HepG2 (cell line): Measurements from ENCODE around the gene DSG4. TPM values are rescaled to one million over a fixed set of nuclear protein-coding genes. Genes with fewer than 3 reads are reported as not detected.

Experiments used
- ATAC-seq: fragments of 200-7000 bp; cut with Tn5 transposase; 3 replicates; pipeline ENCODE4 v1.9.1; 2020; ENCODE audit warnings: mild to moderate bottlenecking, moderate library complexity
- BruUV-seq: library from RNA; stranded (reverse); fragments of 400-500 nt; replicated peaks from 2 replicates; lab custom pipeline; 2021; lab: Mats Ljungman, UMichigan
- CTCF ChIA-PET: fragments of 300-600 bp; formaldehyde crosslinking; extraction: SDS; loops from one replicate; lab custom pipeline; 2021; ENCODE audit warnings: low total read pairs, inconsistent platforms, low intra/inter-chr PET ratio; lab: Yijun Ruan, JAX
- POLR2A ChIA-PET: fragments of 350-600 bp; sonication (Branson Sonifier 250); formaldehyde crosslinking; loops from one replicate; lab custom pipeline; 2020; ENCODE audit warnings: antibody characterized with exemption, inconsistent platforms; lab: Yijun Ruan, JAX
- DNase-seq: peaks from one replicate; pipeline ENCODE4 v3.0.0-alpha.2; 2015; ENCODE audit warnings: low spot score
- FAIRE-seq: peaks from 3 replicates; lab custom pipeline; 2011; peaks lifted over from hg19 to GRCh38; lab: Jason Lieb, UNC
- H2AFZ ChIP-seq: one replicate; pipeline ENCODE4 v1.6.1; 2011; ENCODE audit warnings: low read length, inconsistent platforms
- H3K27ac ChIP-seq: fragments of 300-600 bp; 3 replicates; pipeline ENCODE4 v1.8.0; 2011; ENCODE audit warnings: mixed run types, mild to moderate bottlenecking, mixed read lengths, low read length, inconsistent platforms; ENCODE audit not compliant: insufficient read depth; ENCODE audit errors: extremely low read length
- H3K27me3 ChIP-seq, 2 experiments: fragments of 200-600 bp in 1 of 2; 2 replicates in 1 of 2; 3 replicates in 1 of 2; pipeline versions ENCODE4 v1.6.0 to v1.8.0; 2011; ENCODE audit warnings: low read length in 2 of 2, mild to moderate bottlenecking in 2 of 2, moderate library complexity in 2 of 2, inconsistent platforms in 1 of 2; ENCODE audit not compliant: insufficient read depth in 2 of 2, control insufficient read depth in 1 of 2
- H3K36me3 ChIP-seq, 2 experiments: fragments of 200-600 bp in 1 of 2; replicated peaks in 1 of 2; 2 replicates in 1 of 2; 3 replicates in 1 of 2; pipeline versions ENCODE4 v1.5.1 to v1.8.0; 2011; ENCODE audit warnings: low read length in 2 of 2, inconsistent platforms in 1 of 2; ENCODE audit not compliant: insufficient read depth in 2 of 2, control insufficient read depth in 1 of 2
- H3K4me1 ChIP-seq: 2 replicates; pipeline ENCODE4 v1.5.1; 2012; ENCODE audit warnings: low read length, inconsistent platforms; ENCODE audit not compliant: insufficient read depth
- H3K4me2 ChIP-seq: 2 replicates; pipeline ENCODE4 v1.6.0; 2011; ENCODE audit warnings: low read depth, low read length, inconsistent platforms
- H3K4me3 ChIP-seq, 3 experiments: fragments of 200-600 bp in 1 of 3; sonication (generic), shearing (Covaris generic) in 1 of 3; replicated peaks in 1 of 3; 2 replicates each; pipeline ENCODE4 v1.5.1; 2011 to 2016; ENCODE audit warnings: low read length in 3 of 3, inconsistent platforms in 2 of 3, low read depth in 2 of 3, mild to moderate bottlenecking in 2 of 3, control low read depth in 1 of 3, mixed read lengths in 1 of 3; ENCODE audit not compliant: insufficient read depth in 1 of 3
- H3K79me2 ChIP-seq: one replicate; pipeline ENCODE4 v1.6.1; 2011; ENCODE audit warnings: low read length, inconsistent platforms; ENCODE audit not compliant: insufficient read depth
- H3K9ac ChIP-seq: 2 replicates; pipeline ENCODE4 v1.6.0; 2011; ENCODE audit warnings: mild to moderate bottlenecking, low read depth, low read length, inconsistent platforms; ENCODE audit not compliant: insufficient read depth
- H3K9me3 ChIP-seq: 2 replicates; pipeline ENCODE4 v1.5.1; 2012; ENCODE audit warnings: mild to moderate bottlenecking, low read length
- H4K20me1 ChIP-seq: 2 replicates; pipeline ENCODE4 v1.6.0; 2011; ENCODE audit warnings: inconsistent platforms, mild to moderate bottlenecking, low read length, moderate library complexity; ENCODE audit not compliant: insufficient read depth
- HHEX ChIP-seq: IDR thresholded peaks from 2 replicates; pipeline ENCODE4 v1.6.1; 2016; ENCODE audit warnings: control low read depth
- SMC3 ChIP-seq: IDR thresholded peaks from 2 replicates; pipeline ENCODE4 v1.6.1; 2011; ENCODE audit warnings: low read length, improper control_type of control experiment
- STAG1 ChIP-seq: sonication (generic); formaldehyde crosslinking; IDR thresholded peaks from 2 replicates; pipeline ENCODE4 v1.4.0; 2020; ENCODE audit warnings: missing genetic modification reagents
- WGBS: methylation state at CpG from one replicate; pipeline ENCODE4 v1.1.6; 2017; ENCODE audit warnings: low lambda C conversion rate; 5-methylcytosine and 5-hydroxymethylcytosine counted together
- in situ Hi-C: cut with HindIII; loops from 2 replicates; pipeline ENCODE4 v1.10.0; 2017; ENCODE audit warnings: low pct_unique_long_range_greater_than_20kb; ENCODE audit not compliant: extremely low pct_ligation_motif_present
- intact Hi-C: fragments of 100-400 bp; cut with micrococcal nuclease; formaldehyde crosslinking; loops from one replicate; pipeline ENCODE4 v1.10.0; 2022; ENCODE audit not compliant: unreplicated experiment
- polyA plus RNA-seq, 8 experiments: library from polyadenylated mRNA; depleted of rRNA in 3 of 8; stranded (reverse) in 7 of 8; unstranded in 1 of 8; fragments of >200 nt; fragmentation: Illumina TruSeq in 4 of 8; extraction: Trizol in 4 of 8; gene quantifications; 2 replicates each; pipeline versions ENCODE4 v1.2.1 to v1.2.3, GENCODE V29; 2011 to 2016; ENCODE audit warnings: low read depth in 4 of 8, missing spikeins in 1 of 8, mixed read lengths in 1 of 8; ENCODE audit not compliant: insufficient read depth in 1 of 8
- total RNA-seq, 5 experiments: library from RNA; depleted of rRNA; stranded (reverse); fragments of >200 nt; fragmentation: Illumina TruSeq; extraction: Trizol; gene quantifications; 2 replicates each; pipeline ENCODE4 v1.2.3, GENCODE V29; 2016; ENCODE audit warnings: low read depth in 1 of 5
- TF ChIP-seq, protein P1 (sequence below): sonication (generic); formaldehyde crosslinking; IDR thresholded peaks from 2 replicates; pipeline ENCODE4 v1.4.0; 2020; ENCODE audit warnings: missing genetic modification reagents

The DSG4 gene
- total and polyA plus RNA-seq, 2 of the 13 experiments (the other 11 are each of a cell fraction or from before 2014, with no cell fraction given): 0.07 TPM; not detected in 1

DNA sequence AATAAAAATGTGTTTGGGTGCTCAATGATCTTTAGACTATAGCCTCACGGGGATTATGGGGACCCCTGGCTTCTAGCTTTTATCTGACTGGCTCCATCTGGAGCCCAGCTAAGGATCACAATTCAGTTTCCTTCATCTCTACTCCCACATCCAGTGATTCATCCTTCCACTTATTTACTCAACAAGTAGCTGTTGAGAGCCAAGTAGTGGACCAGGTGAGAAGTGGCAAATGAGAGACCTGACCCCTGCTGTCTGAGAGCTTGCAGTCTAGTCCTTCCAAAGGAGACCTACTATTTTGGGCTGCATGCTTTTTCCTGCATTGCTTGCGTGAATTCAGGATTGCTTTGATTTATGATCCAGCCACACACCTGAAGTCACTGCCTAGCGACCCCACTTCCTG, 60.2 kb downstream of the DSG4 start (continued):
- TF ChIP-seq STAG1 (CRISPR knock-in tag): peak; percentile 44
- TF ChIP-seq SMC3: peak; percentile 71; the same call in 1 of the 2 replicates
- TF ChIP-seq HHEX (CRISPR knock-in tag): 0 out of 2 replicates have a peak, but pooled peaks have one; percentile 21
- TF ChIP-seq, all 625 proteins: peak for 5

DNA sequence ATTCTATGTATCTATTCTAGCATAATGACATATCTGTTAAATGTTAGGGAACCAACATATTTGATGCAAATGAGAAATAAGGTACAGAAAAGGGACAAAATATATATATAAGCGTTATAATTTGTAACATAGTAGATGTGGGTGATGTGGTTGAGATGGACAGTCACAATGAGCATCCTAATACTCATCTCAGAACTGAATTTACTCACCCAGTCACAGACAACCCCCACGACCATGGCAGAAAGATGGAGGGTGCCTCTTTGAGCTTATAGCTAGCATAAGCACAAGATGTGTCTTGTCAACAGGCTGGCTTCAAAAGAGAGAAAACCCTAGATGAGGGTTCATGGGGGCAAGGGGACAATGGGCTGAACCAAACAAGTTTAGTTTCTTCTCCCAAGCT, 61.8 kb downstream of the DSG4 start:
- Histone ChIP-seq H3K9me3 (no peaks in the 10 kb centered on the region), H3K4me1 (no peaks in the 10 kb centered on the region), H3K27ac (no peak overlapping the region), H3K4me3 (no peak overlapping the region), H2AFZ (no peak overlapping the region), H3K36me3 (no peaks in the 10 kb centered on the region), H4K20me1 (no peaks in the 10 kb centered on the region), H3K9ac (no peak overlapping the region), H3K4me2 (no peak overlapping the region), H3K79me2 (no peaks in the 10 kb centered on the region), H3K27me3 (peaks cover 0 to 9% of the 10 kb centered on the region in 2 experiments; a peak in 3 of 5 replicates)
- DNase-seq: no peak
- 0% methylated on average over 2 of the region's 2 CpGs for WGBS
- intact Hi-C loops: no loop called here
- ChIA-PET POLR2A (no interaction called here), CTCF (no interaction called here)
- ATAC-seq: no peak
- no TSS peak for BruUV-seq
- TF ChIP-seq, protein P1, sequence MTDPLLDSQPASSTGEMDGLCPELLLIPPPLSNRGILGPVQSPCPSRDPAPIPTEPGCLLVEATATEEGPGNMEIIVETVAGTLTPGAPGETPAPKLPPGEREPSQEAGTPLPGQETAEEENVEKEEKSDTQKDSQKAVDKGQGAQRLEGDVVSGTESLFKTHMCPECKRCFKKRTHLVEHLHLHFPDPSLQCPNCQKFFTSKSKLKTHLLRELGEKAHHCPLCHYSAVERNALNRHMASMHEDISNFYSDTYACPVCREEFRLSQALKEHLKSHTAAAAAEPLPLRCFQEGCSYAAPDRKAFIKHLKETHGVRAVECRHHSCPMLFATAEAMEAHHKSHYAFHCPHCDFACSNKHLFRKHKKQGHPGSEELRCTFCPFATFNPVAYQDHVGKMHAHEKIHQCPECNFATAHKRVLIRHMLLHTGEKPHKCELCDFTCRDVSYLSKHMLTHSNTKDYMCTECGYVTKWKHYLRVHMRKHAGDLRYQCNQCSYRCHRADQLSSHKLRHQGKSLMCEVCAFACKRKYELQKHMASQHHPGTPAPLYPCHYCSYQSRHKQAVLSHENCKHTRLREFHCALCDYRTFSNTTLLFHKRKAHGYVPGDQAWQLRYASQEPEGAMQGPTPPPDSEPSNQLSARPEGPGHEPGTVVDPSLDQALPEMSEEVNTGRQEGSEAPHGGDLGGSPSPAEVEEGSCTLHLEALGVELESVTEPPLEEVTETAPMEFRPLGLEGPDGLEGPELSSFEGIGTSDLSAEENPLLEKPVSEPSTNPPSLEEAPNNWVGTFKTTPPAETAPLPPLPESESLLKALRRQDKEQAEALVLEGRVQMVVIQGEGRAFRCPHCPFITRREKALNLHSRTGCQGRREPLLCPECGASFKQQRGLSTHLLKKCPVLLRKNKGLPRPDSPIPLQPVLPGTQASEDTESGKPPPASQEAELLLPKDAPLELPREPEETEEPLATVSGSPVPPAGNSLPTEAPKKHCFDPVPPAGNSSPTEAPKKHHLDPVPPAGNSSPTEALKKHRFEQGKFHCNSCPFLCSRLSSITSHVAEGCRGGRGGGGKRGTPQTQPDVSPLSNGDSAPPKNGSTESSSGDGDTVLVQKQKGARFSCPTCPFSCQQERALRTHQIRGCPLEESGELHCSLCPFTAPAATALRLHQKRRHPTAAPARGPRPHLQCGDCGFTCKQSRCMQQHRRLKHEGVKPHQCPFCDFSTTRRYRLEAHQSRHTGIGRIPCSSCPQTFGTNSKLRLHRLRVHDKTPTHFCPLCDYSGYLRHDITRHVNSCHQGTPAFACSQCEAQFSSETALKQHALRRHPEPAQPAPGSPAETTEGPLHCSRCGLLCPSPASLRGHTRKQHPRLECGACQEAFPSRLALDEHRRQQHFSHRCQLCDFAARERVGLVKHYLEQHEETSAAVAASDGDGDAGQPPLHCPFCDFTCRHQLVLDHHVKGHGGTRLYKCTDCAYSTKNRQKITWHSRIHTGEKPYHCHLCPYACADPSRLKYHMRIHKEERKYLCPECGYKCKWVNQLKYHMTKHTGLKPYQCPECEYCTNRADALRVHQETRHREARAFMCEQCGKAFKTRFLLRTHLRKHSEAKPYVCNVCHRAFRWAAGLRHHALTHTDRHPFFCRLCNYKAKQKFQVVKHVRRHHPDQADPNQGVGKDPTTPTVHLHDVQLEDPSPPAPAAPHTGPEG: no peak
- in situ Hi-C loops: no loop called here
- FAIRE-seq: no peak
